GM23338 (cell line): Measurements from ENCODE around the gene DRD5.

Experiments
- CREB1 ChIP-seq: fragments of 250-450 bp; sonication (Bioruptor Pico); IDR thresholded peaks from 2 replicates; pipeline ENCODE4 v1.5.0; 2020; ENCODE audit warnings: low read depth, mild to moderate bottlenecking, moderate library complexity
- ETS1 ChIP-seq: IDR thresholded peaks from 2 replicates; pipeline ENCODE4 v1.6.1; 2016; ENCODE audit warnings: antibody characterized with exemption
- EZH2 ChIP-seq: fragments of 200-600 bp; sonication (generic); IDR thresholded peaks from one replicate; pipeline ENCODE4 v1.8.0; 2017; ENCODE audit warnings: antibody characterized with exemption, mild to moderate bottlenecking, low read depth; ENCODE audit not compliant: unreplicated experiment
- EZH2phosphoT487 ChIP-seq: fragments of 200-600 bp; sonication (generic); IDR thresholded peaks from one replicate; pipeline ENCODE4 v1.8.1; 2018; ENCODE audit warnings: antibody characterized with exemption; ENCODE audit not compliant: unreplicated experiment
- JUNB ChIP-seq: IDR thresholded peaks from one replicate; pipeline ENCODE4 v1.6.1; 2016; ENCODE audit warnings: antibody characterized with exemption; ENCODE audit not compliant: unreplicated experiment
- NANOG ChIP-seq: IDR thresholded peaks from 2 replicates; pipeline ENCODE4 v1.6.1; 2016; ENCODE audit warnings: antibody characterized with exemption, borderline replicate concordance
- POLR2AphosphoS5 ChIP-seq: IDR thresholded peaks from 2 replicates; pipeline ENCODE4 v1.6.1; 2016; ENCODE audit warnings: antibody characterized with exemption, low read depth
- STAT1 ChIP-seq: IDR thresholded peaks from one replicate; pipeline ENCODE4 v1.6.1; 2016; ENCODE audit warnings: antibody characterized with exemption; ENCODE audit not compliant: unreplicated experiment
- ZNF114 ChIP-seq: fragments of 250-450 bp; sonication (Bioruptor Pico); IDR thresholded peaks from 2 replicates; pipeline ENCODE4 v1.5.0; 2020; ENCODE audit warnings: mild to moderate bottlenecking, moderate library complexity
- ZNF331 ChIP-seq: fragments of 250-450 bp; sonication (Bioruptor Pico); IDR thresholded peaks from 2 replicates; pipeline ENCODE4 v1.5.0; 2020; ENCODE audit warnings: low read depth, mild to moderate bottlenecking, moderate library complexity
- ZNF462 ChIP-seq: fragments of 250-450 bp; sonication (Bioruptor Pico); IDR thresholded peaks from 2 replicates; pipeline ENCODE4 v1.5.0; 2020; ENCODE audit warnings: mild to moderate bottlenecking, moderate library complexity
- TF ChIP-seq, protein P1 (sequence below): IDR thresholded peaks from one replicate; pipeline ENCODE4 v1.6.1; 2018; ENCODE audit warnings: antibody characterized with exemption; ENCODE audit not compliant: unreplicated experiment
- TF ChIP-seq, protein P2 (sequence below), 2 experiments: fragments of 200-600 bp in 1 of 2; sonication (generic) in 1 of 2; conservative IDR thresholded peaks; 2 replicates each; pipeline versions ENCODE4 v1.5.1 to v1.6.1; 2016 to 2017; ENCODE audit warnings: antibody characterized with exemption in 2 of 2, low read depth in 2 of 2, mild to moderate bottlenecking in 2 of 2, moderate library complexity in 1 of 2

- TF ChIP-seq ETS1 (no peak), EZH2 (no peak), EZH2phosphoT487 (no peak), POLR2AphosphoS5 (no peak), CREB1 (CRISPR knock-in tag) (no peak), ZNF114 (CRISPR knock-in tag) (no peak), NANOG (no peak), ZNF331 (CRISPR knock-in tag) (no peak), JUNB (no peak), ZNF462 (CRISPR knock-in tag) (no peak), STAT1 (no peak)
- TF ChIP-seq, protein P1, sequence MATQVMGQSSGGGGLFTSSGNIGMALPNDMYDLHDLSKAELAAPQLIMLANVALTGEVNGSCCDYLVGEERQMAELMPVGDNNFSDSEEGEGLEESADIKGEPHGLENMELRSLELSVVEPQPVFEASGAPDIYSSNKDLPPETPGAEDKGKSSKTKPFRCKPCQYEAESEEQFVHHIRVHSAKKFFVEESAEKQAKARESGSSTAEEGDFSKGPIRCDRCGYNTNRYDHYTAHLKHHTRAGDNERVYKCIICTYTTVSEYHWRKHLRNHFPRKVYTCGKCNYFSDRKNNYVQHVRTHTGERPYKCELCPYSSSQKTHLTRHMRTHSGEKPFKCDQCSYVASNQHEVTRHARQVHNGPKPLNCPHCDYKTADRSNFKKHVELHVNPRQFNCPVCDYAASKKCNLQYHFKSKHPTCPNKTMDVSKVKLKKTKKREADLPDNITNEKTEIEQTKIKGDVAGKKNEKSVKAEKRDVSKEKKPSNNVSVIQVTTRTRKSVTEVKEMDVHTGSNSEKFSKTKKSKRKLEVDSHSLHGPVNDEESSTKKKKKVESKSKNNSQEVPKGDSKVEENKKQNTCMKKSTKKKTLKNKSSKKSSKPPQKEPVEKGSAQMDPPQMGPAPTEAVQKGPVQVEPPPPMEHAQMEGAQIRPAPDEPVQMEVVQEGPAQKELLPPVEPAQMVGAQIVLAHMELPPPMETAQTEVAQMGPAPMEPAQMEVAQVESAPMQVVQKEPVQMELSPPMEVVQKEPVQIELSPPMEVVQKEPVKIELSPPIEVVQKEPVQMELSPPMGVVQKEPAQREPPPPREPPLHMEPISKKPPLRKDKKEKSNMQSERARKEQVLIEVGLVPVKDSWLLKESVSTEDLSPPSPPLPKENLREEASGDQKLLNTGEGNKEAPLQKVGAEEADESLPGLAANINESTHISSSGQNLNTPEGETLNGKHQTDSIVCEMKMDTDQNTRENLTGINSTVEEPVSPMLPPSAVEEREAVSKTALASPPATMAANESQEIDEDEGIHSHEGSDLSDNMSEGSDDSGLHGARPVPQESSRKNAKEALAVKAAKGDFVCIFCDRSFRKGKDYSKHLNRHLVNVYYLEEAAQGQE = no peak
- TF ChIP-seq, protein P2, sequence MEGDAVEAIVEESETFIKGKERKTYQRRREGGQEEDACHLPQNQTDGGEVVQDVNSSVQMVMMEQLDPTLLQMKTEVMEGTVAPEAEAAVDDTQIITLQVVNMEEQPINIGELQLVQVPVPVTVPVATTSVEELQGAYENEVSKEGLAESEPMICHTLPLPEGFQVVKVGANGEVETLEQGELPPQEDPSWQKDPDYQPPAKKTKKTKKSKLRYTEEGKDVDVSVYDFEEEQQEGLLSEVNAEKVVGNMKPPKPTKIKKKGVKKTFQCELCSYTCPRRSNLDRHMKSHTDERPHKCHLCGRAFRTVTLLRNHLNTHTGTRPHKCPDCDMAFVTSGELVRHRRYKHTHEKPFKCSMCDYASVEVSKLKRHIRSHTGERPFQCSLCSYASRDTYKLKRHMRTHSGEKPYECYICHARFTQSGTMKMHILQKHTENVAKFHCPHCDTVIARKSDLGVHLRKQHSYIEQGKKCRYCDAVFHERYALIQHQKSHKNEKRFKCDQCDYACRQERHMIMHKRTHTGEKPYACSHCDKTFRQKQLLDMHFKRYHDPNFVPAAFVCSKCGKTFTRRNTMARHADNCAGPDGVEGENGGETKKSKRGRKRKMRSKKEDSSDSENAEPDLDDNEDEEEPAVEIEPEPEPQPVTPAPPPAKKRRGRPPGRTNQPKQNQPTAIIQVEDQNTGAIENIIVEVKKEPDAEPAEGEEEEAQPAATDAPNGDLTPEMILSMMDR (conservative IDR thresholded peaks at IDR 0.05; ENCODE audit: low read depth in 2 of 2) = no peak; a peak in 1 of 4 replicates
Measured at GRCh38 chr4:9735515-9735914, 45.9 kb upstream of the DRD5 start.
